NCI-H82 (cell line): Measurements from ENCODE around the gene PHF5A.

Experiments used
- DNase-seq: peaks from one replicate; lab custom pipeline; 2025; lab: John Stamatoyannopoulos, UW

The PHF5A gene

DNA sequence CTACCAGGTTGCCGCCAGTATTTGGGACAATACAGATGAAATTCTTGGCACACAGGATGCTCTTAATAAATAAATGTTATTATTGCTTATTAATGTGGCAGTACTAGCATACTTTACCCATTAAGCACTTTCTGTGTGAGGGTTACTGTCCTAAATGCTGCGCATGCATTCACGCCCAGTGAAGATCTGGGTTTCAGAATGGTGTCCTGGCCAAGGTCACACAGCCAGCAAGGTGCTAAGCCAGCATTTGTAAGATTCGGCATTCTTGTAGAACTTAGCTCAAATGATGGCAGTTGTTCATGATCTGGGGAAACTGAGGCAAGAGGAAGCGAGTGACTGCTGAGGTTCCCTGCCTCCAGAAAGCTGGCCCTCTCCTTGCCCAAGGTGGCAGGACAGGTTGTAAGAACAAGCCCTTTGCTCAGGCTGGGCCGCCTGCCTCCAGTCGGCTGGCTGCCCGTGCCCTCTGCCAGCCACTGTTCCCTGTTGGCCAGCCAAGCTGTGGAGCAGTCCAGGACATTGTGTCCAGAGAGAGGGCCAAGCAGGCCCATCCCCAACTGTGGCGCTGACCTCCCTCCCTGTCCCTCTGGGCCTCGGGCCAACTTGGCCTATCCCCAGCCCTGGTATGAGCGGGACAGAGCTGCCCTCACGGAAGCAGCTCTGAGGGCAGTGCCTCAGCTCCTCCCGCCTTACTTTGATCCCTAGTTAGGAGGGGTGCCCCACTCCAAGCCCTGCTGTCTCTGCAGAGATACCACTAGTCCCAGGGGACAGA, 50.7 kb downstream of the PHF5A start:
- peak; percentile 16 for DNase-seq

DNA sequence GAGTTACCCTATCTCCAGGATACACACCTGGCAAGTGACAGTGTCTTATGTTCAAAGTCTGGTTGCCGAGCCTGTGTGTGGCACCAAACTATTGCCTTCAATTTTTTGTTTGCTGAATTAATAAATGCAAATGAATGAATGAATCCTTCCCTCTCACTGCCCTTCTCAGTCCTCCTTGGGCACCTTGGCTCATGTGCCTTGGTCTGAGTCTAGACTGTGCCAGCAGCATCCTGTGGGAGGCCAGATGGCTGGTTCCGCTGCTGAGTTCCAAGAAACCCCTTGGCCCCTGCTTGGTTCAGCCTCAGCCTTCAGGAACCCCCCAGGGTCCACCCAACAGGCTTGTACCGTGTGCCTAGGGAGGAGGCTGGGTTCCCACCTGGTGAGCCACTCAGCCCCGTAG, 52.9 kb downstream of the PHF5A start:
- no peak for DNase-seq

DNA sequence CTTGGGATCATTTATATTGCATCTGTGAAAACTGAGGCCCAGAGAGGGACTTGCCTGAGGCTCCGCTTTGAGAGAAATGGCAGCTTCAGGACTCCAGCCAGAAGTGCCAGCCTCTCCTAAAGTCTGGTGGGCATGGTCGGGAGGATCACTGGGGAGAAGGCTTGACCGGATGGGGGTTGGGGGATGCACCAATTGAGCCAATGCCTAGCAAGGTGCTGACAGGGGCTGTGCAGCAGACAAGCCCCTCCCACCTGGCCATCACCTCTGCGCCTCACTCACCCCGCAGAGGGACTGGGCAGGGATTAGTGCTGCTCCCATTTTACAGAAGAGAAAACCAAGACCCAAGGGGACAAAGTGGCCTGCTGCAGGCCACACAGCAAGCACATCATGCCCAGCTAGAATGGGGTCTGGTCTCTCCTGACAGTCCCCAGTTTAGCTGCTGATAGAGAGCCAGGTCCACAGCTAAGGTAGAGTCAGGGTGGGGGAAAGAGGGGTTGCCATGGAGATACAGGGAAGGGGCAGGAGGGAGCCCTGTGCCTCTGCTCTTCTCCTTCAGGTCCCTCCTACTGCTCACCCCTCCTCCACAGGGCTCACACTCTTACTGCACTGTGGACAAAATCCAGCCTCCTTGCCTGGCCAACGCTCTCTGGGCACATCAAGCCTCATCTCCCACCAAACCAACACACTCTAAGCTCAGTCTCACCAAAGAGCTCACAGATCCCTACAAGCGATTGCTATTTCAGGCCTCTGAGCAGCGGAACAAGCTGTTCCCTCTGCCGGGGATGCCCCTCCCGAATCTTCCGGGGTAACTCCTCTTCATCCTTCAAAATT, 57.3 kb downstream of the PHF5A start:
- DNase-seq: no peak

DNA sequence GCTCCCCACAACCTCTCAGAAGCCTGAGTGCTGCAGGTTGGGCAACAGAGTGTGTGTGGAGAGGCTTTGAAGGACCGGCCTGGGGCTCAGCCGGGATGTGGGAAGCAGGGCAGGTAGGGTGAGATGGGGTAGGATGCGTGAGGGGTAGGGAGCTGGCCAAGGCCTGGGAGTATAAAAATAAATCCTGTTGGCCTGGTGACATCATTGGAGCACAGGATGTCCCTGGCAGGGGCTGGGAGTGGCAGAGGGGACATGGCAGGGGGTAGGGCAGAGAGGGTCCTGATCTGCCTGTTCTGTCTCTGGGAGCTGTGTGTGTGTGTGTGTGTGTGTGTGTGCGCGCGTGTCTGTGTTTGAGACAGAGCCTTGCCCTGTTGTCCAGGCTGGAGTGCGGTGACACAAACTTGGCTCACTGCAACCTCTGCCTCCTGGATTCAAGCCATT, 58.2 kb downstream of the PHF5A start:
- DNase-seq: no peak
